ENCODE results near the gene RET.
"Not testable (repeated sequence)": the region's sequence is repeated elsewhere in the genome, so short reads cannot be mapped to it uniquely, and the experiment has no call there.

RET gene

GRCh38 chr10:43079856-43080255 lies 3.0 kb downstream of the RET start:
- no peak for DNase-seq

- no peak for DNase-seq
Observed at GRCh38 chr10:43082087-43082486, 5.2 kb downstream of the RET start.

GRCh38 chr10:43082746-43083145 lies 5.9 kb downstream of the RET start:
- DNase-seq, result no peak

GRCh38 chr10:43083764-43084163 lies 6.9 kb downstream of the RET start:
- DNase-seq, result no peak

GRCh38 chr10:43084812-43085211 lies 7.9 kb downstream of the RET start:
- no peak for DNase-seq

GRCh38 chr10:43086321-43086942 lies 9.6 kb downstream of the RET start:
- DNase-seq, result no peak

GRCh38 chr10:43089519-43089918 lies 12.7 kb downstream of the RET start:
- DNase-seq, result no peak

GRCh38 chr10:43090188-43090587 lies 13.3 kb downstream of the RET start:
- DNase-seq, result no peak

- no peak for DNase-seq
Observed at GRCh38 chr10:43090664-43091063, 13.8 kb downstream of the RET start.

- no peak for DNase-seq
Observed at GRCh38 chr10:43091846-43092245, 15.0 kb downstream of the RET start.

- DNase-seq, result no peak
Observed at GRCh38 chr10:43093423-43094076, 16.7 kb downstream of the RET start.

GRCh38 chr10:43094085-43094484 lies 17.2 kb downstream of the RET start:
- no peak for DNase-seq

- DNase-seq, result not testable (repeated sequence)
Observed at GRCh38 chr10:43099339-43099738, 22.5 kb downstream of the RET start.

GRCh38 chr10:43099928-43100327 lies 23.1 kb downstream of the RET start:
- DNase-seq, result no peak

- DNase-seq, result no peak
Observed at GRCh38 chr10:43100366-43100765, 23.5 kb downstream of the RET start.

GRCh38 chr10:43102063-43102828 lies 25.4 kb downstream of the RET start:
- no peak for DNase-seq

GRCh38 chr10:43105102-43105955 lies 28.5 kb downstream of the RET start:
- DNase-seq, result peak; percentile 92

GRCh38 chr10:43105956-43106229 lies 29.0 kb downstream of the RET start:
- DNase-seq, result no peak

GRCh38 chr10:43106256-43107091 lies 29.6 kb downstream of the RET start:
- DNase-seq, result no peak

GRCh38 chr10:43108951-43109350 lies 32.1 kb downstream of the RET start:
- DNase-seq, result no peak

GRCh38 chr10:43109671-43110249 lies 32.9 kb downstream of the RET start:
- DNase-seq, result no peak
